ENCODE measurements around the gene RPS6KB2.
"Not testable (repeated sequence)": the region's sequence is repeated elsewhere in the genome, so short reads cannot be mapped to it uniquely, and the experiment has no call there.

The RPS6KB2 gene

GRCh38 chr11:67427364-67427859 lies 882 bp upstream of the RPS6KB2 start:
- not testable (repeated sequence) for DNase-seq

- no peak for DNase-seq
Observed at GRCh38 chr11:67429038-67429668, 859 bp downstream of the RPS6KB2 start.

GRCh38 chr11:67429722-67430121 lies 1.4 kb downstream of the RPS6KB2 start:
- no peak for DNase-seq

GRCh38 chr11:67431346-67432249 lies 3.3 kb downstream of the RPS6KB2 start:
- DNase-seq: no peak

- DNase-seq: no peak
Observed at GRCh38 chr11:67432655-67433349, 4.5 kb downstream of the RPS6KB2 start.

- no peak for DNase-seq
Observed at GRCh38 chr11:67433536-67434394, 5.5 kb downstream of the RPS6KB2 start.

- DNase-seq: no peak
Observed at GRCh38 chr11:67434395-67434881, 6.1 kb downstream of the RPS6KB2 start.

- DNase-seq: no peak
Observed at GRCh38 chr11:67435031-67435726, 6.9 kb downstream of the RPS6KB2 start.

GRCh38 chr11:67435727-67436458 lies 7.6 kb downstream of the RPS6KB2 start:
- no peak for DNase-seq

- no peak for DNase-seq
Observed at GRCh38 chr11:67436459-67437081, 8.3 kb downstream of the RPS6KB2 start.

- DNase-seq: no peak
Observed at GRCh38 chr11:67437082-67437808, 9.0 kb downstream of the RPS6KB2 start, which contains the start of gene PTPRCAP. Gene PTPRCAP (minus strand): TSS chr11:67437682. CDS start chr11:67437619, 63 bp downstream.

GRCh38 chr11:67437809-67438157 lies 9.5 kb downstream of the RPS6KB2 start:
- DNase-seq: no peak

- DNase-seq: no peak
Observed at GRCh38 chr11:67438158-67438902, 10.0 kb downstream of the RPS6KB2 start.

- DNase-seq: no peak
Observed at GRCh38 chr11:67439321-67440228, 11.3 kb downstream of the RPS6KB2 start.

GRCh38 chr11:67440229-67441097 lies 12.2 kb downstream of the RPS6KB2 start:
- DNase-seq: no peak

- DNase-seq: no peak
Observed at GRCh38 chr11:67441098-67441563, 12.8 kb downstream of the RPS6KB2 start.

Measured in right kidney (tissue), 1 donor.